Left lung (tissue), 10 donors: ENCODE results near the gene IL3. TPM values are rescaled to one million over a fixed set of nuclear protein-coding genes. Genes with fewer than 3 reads are reported as not detected.

Experiments
- ATAC-seq: fragments of 200-7000 bp; cut with Tn5 transposase; one replicate; pipeline ENCODE4 v1.9.1; 2020; ENCODE audit warnings: moderate library complexity
- DNase-seq, 4 donors: peaks; one replicate each; pipeline ENCODE4 v3.0.0-alpha.2; 2013 to 2020
- H3K27ac ChIP-seq, 2 donors: fragments of 200-600 bp; sonication (generic) in 1 of 2; one replicate each; pipeline versions ENCODE4 v1.5.0 to v1.8.0; 2020 to 2021
- H3K27me3 ChIP-seq, 2 donors: fragments of 200-600 bp; sonication (generic) in 1 of 2; one replicate each; pipeline versions ENCODE4 v1.5.0 to v1.8.0; 2020 to 2021
- H3K36me3 ChIP-seq, 2 donors: fragments of 200-600 bp; sonication (generic) in 1 of 2; one replicate each; pipeline versions ENCODE4 v1.5.0 to v1.8.0; 2020 to 2021
- H3K4me1 ChIP-seq, 2 donors: fragments of 200-600 bp; one replicate each; pipeline ENCODE4 v1.8.0; 2021
- H3K4me3 ChIP-seq, 2 donors: fragments of 200-600 bp; sonication (generic) in 1 of 2; one replicate each; pipeline versions ENCODE4 v1.5.0 to v1.8.0; 2020 to 2021; ENCODE audit warnings: mild to moderate bottlenecking in 1 of 2
- H3K9me3 ChIP-seq, 2 donors: fragments of 200-600 bp; sonication (generic) in 1 of 2; one replicate each; pipeline versions ENCODE4 v1.5.0 to v1.8.0; 2020 to 2021
- CTCF ChIP-seq, 2 donors: fragments of 200-600 bp; sonication (generic) in 1 of 2; IDR thresholded peaks; one replicate each; pipeline versions ENCODE4 v1.5.0 to v1.8.0; 2021; ENCODE audit warnings: antibody characterized with exemption in 2 of 2
- intact Hi-C, 2 donors: fragments of 100-400 bp; cut with DNase I; formaldehyde crosslinking; loops; one replicate each; pipeline versions ENCODE4 v1.11.2 to v1.14.2; 2022
- polyA plus RNA-seq, 6 donors: library from polyadenylated mRNA; unstranded; fragments of 120-200 nt; gene quantifications; one replicate each; pipeline ENCODE4 v1.2.1, GENCODE V29; 2013; ENCODE audit not compliant: insufficient read length in 6 of 6
- total RNA-seq, 2 donors: library from RNA; stranded (reverse); fragmentation: NEBNext Ultra II Directional; extraction: Animal tissue kit (Norgen Biotek cat#: 25700); gene quantifications; one replicate each; pipeline ENCODE4 v1.2.1, GENCODE V29; 2021
- donor health status: DM: no; HTN: yes; CAD: no.
- donor health status: DM: no; HTN: no; CAD: no.

The IL3 gene
- total and polyA plus RNA-seq, 8 donors: not detected

- DNase-seq: no peak
- no peaks in the 10 kb centered on the region for H3K36me3 ChIP-seq
- H3K4me3 ChIP-seq: no peak overlapping the region
- H3K27me3 ChIP-seq: peaks cover 0 to 2% of the 10 kb centered on the region in 2 donors
- H3K9me3 ChIP-seq: no peaks in the 10 kb centered on the region
- TF ChIP-seq CTCF (IDR thresholded peaks at IDR 0.05): no peak
- no peaks in the 10 kb centered on the region for H3K4me1 ChIP-seq
- no peak for ATAC-seq
- no peak overlapping the region for H3K27ac ChIP-seq
- intact Hi-C loops: no loop called here
Observed at GRCh38 chr5:132112111-132112510, 51.7 kb downstream of the IL3 start.

Other genes starting within 250 kb of the IL3 start
- gene MEIKIN, start 115.0 kb upstream of the IL3 start, total RNA-seq: 1 to 10 TPM in 1 of 2 donors, under 1 TPM in 1; 0.85 to 1.5 TPM
- under 1 TPM in 1 of 6 donors, not detected in 5; 0.17 TPM for gene MEIKIN, start 115.0 kb upstream of the IL3 start, polyA plus RNA-seq
- gene ACSL6, start 49.0 kb upstream of the IL3 start, total RNA-seq: 1 to 10 TPM in 1 of 2 donors, under 1 TPM in 1; 0.68 to 1.1 TPM
- gene ACSL6, start 49.0 kb upstream of the IL3 start, polyA plus RNA-seq: 1 to 10 TPM in 2 of 6 donors, under 1 TPM in 4; 0.45 to 1.3 (median 0.96) TPM
- gene CSF2, start 13.1 kb downstream of the IL3 start, total RNA-seq: 1 to 10 TPM; 4.6 to 5.1 TPM
- under 1 TPM in 3 of 6 donors, not detected in 3; 0.18 to 0.44 (median 0.35) TPM for gene CSF2, start 13.1 kb downstream of the IL3 start, polyA plus RNA-seq
- gene P4HA2, start 167.2 kb downstream of the IL3 start, total RNA-seq: 10 to 100 TPM; 58.5 to 81.9 TPM
- 10 to 100 TPM; 22.5 to 45.3 (median 31.6) TPM for gene P4HA2, start 167.2 kb downstream of the IL3 start, polyA plus RNA-seq
- gene PDLIM4, start 197.0 kb downstream of the IL3 start, total RNA-seq: 10 to 100 TPM in 1 of 2 donors, 1 to 10 TPM in 1; 7.7 to 13.5 TPM
- 10 to 100 TPM in 3 of 6 donors, 1 to 10 TPM in 3; 8.5 to 13.1 (median 10.2) TPM for gene PDLIM4, start 197.0 kb downstream of the IL3 start, polyA plus RNA-seq
- 10 to 100 TPM in 1 of 2 donors, 1 to 10 TPM in 1; 1.0 to 10.3 TPM for gene SLC22A4, start 233.7 kb downstream of the IL3 start, total RNA-seq
- 1 to 10 TPM; 2.4 to 4.9 (median 3.4) TPM for gene SLC22A4, start 233.7 kb downstream of the IL3 start, polyA plus RNA-seq